ENCODE results near the gene HELB.

Gene HELB

DNA sequence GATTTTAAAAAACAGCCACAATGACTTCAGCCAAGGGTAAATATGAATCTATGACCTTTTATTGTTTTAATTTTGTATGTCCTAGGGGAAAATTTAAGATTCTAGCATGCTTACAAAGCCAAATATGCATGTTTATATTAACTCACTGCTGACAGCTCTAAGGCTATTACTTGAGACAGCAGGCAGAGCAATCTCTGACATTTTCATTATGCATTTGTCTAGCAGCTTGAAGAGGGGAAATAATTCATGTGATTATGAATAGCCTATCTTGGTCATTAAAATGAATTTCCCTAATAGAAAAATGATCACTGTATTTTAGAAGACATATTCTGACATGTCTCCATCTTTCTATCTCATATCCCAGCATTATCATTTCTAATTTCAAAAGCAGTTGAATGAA lies 46.6 kb upstream of the HELB start (continued):
- TF ChIP-seq, protein P1, sequence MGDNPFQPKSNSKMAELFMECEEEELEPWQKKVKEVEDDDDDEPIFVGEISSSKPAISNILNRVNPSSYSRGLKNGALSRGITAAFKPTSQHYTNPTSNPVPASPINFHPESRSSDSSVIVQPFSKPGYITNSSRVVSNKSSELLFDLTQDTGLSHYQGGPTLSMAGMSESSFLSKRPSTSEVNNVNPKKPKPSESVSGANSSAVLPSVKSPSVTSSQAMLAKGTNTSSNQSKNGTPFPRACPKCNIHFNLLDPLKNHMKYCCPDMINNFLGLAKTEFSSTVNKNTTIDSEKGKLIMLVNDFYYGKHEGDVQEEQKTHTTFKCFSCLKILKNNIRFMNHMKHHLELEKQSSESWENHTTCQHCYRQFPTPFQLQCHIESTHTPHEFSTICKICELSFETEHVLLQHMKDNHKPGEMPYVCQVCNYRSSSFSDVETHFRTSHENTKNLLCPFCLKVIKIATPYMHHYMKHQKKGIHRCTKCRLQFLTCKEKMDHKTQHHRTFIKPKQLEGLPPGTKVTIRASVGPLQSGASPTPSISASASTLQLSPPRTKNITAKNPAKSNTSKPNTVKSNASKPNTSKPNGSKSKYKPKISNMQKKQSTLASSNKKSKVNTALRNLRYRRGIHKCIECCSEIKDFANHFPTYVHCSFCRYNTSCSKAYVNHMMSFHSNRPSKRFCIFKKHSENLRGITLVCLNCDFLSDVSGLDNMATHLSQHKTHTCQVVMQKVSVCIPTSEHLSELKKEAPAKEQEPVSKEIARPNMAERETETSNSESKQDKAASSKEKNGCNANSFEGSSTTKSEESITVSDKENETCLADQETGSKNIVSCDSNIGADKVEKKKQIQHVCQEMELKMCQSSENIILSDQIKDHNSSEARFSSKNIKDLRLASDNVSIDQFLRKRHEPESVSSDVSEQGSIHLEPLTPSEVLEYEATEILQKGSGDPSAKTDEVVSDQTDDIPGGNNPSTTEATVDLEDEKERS (tag by site-specific recombination; IDR thresholded peaks at IDR 0.05), result no peak
- TF ChIP-seq YY2 (tag by site-specific recombination; IDR thresholded peaks at IDR 0.05) (no peak), ZNF423 (tag by site-specific recombination; IDR thresholded peaks at IDR 0.05) (no peak), GLI4 (tag by site-specific recombination; IDR thresholded peaks at IDR 0.05) (no peak), ZNF510 (tag by site-specific recombination; IDR thresholded peaks at IDR 0.05; ENCODE audit: insufficient replicate concordance) (no peak)
- TF ChIP-seq, protein P2, sequence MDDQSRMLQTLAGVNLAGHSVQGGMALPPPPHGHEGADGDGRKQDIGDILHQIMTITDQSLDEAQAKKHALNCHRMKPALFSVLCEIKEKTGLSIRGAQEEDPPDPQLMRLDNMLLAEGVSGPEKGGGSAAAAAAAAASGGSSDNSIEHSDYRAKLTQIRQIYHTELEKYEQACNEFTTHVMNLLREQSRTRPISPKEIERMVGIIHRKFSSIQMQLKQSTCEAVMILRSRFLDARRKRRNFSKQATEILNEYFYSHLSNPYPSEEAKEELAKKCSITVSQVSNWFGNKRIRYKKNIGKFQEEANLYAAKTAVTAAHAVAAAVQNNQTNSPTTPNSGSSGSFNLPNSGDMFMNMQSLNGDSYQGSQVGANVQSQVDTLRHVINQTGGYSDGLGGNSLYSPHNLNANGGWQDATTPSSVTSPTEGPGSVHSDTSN (CRISPR knock-in tag; IDR thresholded peaks at IDR 0.05), result no peak

DNA sequence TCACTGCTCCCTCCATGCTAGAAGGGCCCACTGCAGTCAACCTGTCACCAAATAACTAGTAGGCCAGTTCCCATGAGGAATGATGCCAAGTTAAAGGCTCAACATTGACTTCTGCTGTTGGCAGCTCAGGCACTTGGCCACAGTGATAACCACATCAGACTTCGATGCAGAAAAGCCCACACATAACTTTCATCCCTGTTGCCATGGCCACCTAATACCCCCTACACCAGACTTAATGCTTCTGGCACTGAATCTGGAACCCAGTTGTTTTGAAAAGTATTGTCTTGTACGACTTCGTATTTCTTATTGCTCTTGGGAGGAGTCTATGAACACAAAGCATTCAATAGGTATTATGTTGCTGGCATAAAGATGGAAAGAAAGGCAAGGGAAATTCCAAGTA lies 44.3 kb upstream of the HELB start:
- ChIA-PET CTCF (no interaction called here), POLR2A (no interaction called here)
- Histone ChIP-seq H3K36me3 (ENCODE audit: control insufficient read depth in 2 of 2, insufficient read depth in 1 of 2, low read length in 2 of 2) (no peaks in the 10 kb centered on the region), H3K9me3 (ENCODE audit: control insufficient read depth, insufficient read depth, low read depth, low read length) (no peaks in the 10 kb centered on the region), H3K27ac (ENCODE audit: extremely low read depth, low read depth, low read length) (no peak overlapping the region), H3K4me1 (ENCODE audit: control insufficient read depth, insufficient read depth, low read length) (no peaks in the 10 kb centered on the region), H3K4me3 (ENCODE audit: low read depth, low read length) (no peak overlapping the region)
- TF ChIP-seq ZNF677 (tag by site-specific recombination; IDR thresholded peaks at IDR 0.05) (no peak), ZNF132 (tag by site-specific recombination; IDR thresholded peaks at IDR 0.05; ENCODE audit: borderline replicate concordance) (no peak), ZBTB48 (tag by site-specific recombination; IDR thresholded peaks at IDR 0.05) (no peak), ZNF274 (IDR thresholded peaks at IDR 0.05; ENCODE audit: low read length) (no peak), ZNF274 (tag by site-specific recombination; IDR thresholded peaks at IDR 0.05; ENCODE audit: borderline replicate concordance) (no peak), ZNF843 (tag by site-specific recombination; IDR thresholded peaks at IDR 0.05) (no peak), SP2 (tag by site-specific recombination; IDR thresholded peaks at IDR 0.05) (no peak), ZNF311 (tag by site-specific recombination; IDR thresholded peaks at IDR 0.05; ENCODE audit: borderline replicate concordance) (no peak), RBAK (tag by site-specific recombination; IDR thresholded peaks at IDR 0.05) (no peak), ZBTB1 (tag by site-specific recombination; IDR thresholded peaks at IDR 0.05) (no peak), EGR2 (tag by site-specific recombination; IDR thresholded peaks at IDR 0.05; ENCODE audit: low read depth) (no peak), ZNF175 (tag by site-specific recombination; IDR thresholded peaks at IDR 0.05) (no peak), ZNF600 (tag by site-specific recombination; IDR thresholded peaks at IDR 0.05) (no peak), ZNF19 (tag by site-specific recombination; IDR thresholded peaks at IDR 0.05; ENCODE audit: low read depth) (no peak), GLIS2 (tag by site-specific recombination; IDR thresholded peaks at IDR 0.05) (no peak), ZNF670 (tag by site-specific recombination; IDR thresholded peaks at IDR 0.05; ENCODE audit: low read depth) (no peak), GLI4 (tag by site-specific recombination; IDR thresholded peaks at IDR 0.05) (no peak), ZNF112 (tag by site-specific recombination; IDR thresholded peaks at IDR 0.05) (no peak)
- TF ChIP-seq, protein P3, sequence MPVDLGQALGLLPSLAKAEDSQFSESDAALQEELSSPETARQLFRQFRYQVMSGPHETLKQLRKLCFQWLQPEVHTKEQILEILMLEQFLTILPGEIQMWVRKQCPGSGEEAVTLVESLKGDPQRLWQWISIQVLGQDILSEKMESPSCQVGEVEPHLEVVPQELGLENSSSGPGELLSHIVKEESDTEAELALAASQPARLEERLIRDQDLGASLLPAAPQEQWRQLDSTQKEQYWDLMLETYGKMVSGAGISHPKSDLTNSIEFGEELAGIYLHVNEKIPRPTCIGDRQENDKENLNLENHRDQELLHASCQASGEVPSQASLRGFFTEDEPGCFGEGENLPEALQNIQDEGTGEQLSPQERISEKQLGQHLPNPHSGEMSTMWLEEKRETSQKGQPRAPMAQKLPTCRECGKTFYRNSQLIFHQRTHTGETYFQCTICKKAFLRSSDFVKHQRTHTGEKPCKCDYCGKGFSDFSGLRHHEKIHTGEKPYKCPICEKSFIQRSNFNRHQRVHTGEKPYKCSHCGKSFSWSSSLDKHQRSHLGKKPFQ (tag by site-specific recombination; IDR thresholded peaks at IDR 0.05), result no peak
- TF ChIP-seq, protein P4, sequence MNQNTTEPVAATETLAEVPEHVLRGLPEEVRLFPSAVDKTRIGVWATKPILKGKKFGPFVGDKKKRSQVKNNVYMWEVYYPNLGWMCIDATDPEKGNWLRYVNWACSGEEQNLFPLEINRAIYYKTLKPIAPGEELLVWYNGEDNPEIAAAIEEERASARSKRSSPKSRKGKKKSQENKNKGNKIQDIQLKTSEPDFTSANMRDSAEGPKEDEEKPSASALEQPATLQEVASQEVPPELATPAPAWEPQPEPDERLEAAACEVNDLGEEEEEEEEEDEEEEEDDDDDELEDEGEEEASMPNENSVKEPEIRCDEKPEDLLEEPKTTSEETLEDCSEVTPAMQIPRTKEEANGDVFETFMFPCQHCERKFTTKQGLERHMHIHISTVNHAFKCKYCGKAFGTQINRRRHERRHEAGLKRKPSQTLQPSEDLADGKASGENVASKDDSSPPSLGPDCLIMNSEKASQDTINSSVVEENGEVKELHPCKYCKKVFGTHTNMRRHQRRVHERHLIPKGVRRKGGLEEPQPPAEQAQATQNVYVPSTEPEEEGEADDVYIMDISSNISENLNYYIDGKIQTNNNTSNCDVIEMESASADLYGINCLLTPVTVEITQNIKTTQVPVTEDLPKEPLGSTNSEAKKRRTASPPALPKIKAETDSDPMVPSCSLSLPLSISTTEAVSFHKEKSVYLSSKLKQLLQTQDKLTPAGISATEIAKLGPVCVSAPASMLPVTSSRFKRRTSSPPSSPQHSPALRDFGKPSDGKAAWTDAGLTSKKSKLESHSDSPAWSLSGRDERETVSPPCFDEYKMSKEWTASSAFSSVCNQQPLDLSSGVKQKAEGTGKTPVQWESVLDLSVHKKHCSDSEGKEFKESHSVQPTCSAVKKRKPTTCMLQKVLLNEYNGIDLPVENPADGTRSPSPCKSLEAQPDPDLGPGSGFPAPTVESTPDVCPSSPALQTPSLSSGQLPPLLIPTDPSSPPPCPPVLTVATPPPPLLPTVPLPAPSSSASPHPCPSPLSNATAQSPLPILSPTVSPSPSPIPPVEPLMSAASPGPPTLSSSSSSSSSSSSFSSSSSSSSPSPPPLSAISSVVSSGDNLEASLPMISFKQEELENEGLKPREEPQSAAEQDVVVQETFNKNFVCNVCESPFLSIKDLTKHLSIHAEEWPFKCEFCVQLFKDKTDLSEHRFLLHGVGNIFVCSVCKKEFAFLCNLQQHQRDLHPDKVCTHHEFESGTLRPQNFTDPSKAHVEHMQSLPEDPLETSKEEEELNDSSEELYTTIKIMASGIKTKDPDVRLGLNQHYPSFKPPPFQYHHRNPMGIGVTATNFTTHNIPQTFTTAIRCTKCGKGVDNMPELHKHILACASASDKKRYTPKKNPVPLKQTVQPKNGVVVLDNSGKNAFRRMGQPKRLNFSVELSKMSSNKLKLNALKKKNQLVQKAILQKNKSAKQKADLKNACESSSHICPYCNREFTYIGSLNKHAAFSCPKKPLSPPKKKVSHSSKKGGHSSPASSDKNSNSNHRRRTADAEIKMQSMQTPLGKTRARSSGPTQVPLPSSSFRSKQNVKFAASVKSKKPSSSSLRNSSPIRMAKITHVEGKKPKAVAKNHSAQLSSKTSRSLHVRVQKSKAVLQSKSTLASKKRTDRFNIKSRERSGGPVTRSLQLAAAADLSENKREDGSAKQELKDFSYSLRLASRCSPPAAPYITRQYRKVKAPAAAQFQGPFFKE (tag by site-specific recombination; IDR thresholded peaks at IDR 0.05; ENCODE audit: borderline replicate concordance), result no peak
- TF ChIP-seq, protein P5, sequence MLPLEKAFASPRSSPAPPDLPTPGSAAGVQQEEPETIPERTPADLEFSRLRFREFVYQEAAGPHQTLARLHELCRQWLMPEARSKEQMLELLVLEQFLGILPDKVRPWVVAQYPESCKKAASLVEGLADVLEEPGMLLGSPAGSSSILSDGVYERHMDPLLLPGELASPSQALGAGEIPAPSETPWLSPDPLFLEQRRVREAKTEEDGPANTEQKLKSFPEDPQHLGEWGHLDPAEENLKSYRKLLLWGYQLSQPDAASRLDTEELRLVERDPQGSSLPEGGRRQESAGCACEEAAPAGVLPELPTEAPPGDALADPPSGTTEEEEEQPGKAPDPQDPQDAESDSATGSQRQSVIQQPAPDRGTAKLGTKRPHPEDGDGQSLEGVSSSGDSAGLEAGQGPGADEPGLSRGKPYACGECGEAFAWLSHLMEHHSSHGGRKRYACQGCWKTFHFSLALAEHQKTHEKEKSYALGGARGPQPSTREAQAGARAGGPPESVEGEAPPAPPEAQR (tag by site-specific recombination; IDR thresholded peaks at IDR 0.05), result no peak
